CD4-positive, alpha-beta memory T cell (primary cell): ENCODE results near the gene EFHD2. TPM values are rescaled to one million over a fixed set of nuclear protein-coding genes. Genes with fewer than 3 reads are reported as not detected.
"Not testable (repeated sequence)": the region's sequence is repeated elsewhere in the genome, so short reads cannot be mapped to it uniquely, and the experiment has no call there.

ENCODE experiments used
- CTCF ChIA-PET: fragments of 350-600 bp; sonication (Branson Sonifier 250); formaldehyde crosslinking; loops from one replicate; lab custom pipeline; 2021; ENCODE audit warnings: inconsistent platforms; ENCODE audit not compliant: partially characterized antibody; lab: Charles Lee
- POLR2A ChIA-PET: fragments of 350-600 bp; sonication (Branson Sonifier 250); formaldehyde crosslinking; loops from one replicate; lab custom pipeline; 2021; ENCODE audit not compliant: partially characterized antibody; lab: Charles Lee
- DNase-seq, 5 donors: peaks; one replicate each; pipeline versions ENCODE4 v3.0.0 to v3.0.0-alpha.2; 2020 to 2022; ENCODE audit warnings: mixed read lengths in 1 of 5
- H3K27ac ChIP-seq: one replicate; pipeline ENCODE4 v1.7.0; 2013; ENCODE audit warnings: low read depth, low read length
- H3K27me3 ChIP-seq: 2 replicates; pipeline ENCODE4 v1.7.0; 2013; ENCODE audit warnings: mild to moderate bottlenecking, low read length, moderate library complexity; ENCODE audit not compliant: insufficient read depth
- H3K36me3 ChIP-seq: 2 replicates; pipeline ENCODE4 v1.7.0; 2013; ENCODE audit warnings: mild to moderate bottlenecking, low read length, moderate library complexity; ENCODE audit not compliant: insufficient read depth
- H3K4me1 ChIP-seq: 2 replicates; pipeline ENCODE4 v1.7.0; 2013; ENCODE audit warnings: mild to moderate bottlenecking, low read length, moderate library complexity; ENCODE audit not compliant: insufficient read depth
- H3K4me3 ChIP-seq, 2 donors: one replicate each; pipeline ENCODE4 v1.7.0; 2013; ENCODE audit warnings: low read length in 2 of 2, mild to moderate bottlenecking in 1 of 2
- H3K9me3 ChIP-seq, 2 donors: one replicate each; pipeline ENCODE4 v1.7.0; 2013; ENCODE audit warnings: low read length in 2 of 2, control low read depth in 1 of 2; ENCODE audit not compliant: control insufficient read depth in 1 of 2
- H3K27ac Mint-ChIP-seq, 7 donors: one replicate each; pipeline ENCODE4 v1.8.0; 2020 to 2021; ENCODE audit warnings: mixed read lengths in 7 of 7, mild to moderate bottlenecking in 6 of 7, inconsistent platforms in 3 of 7, moderate library complexity in 3 of 7
- H3K27me3 Mint-ChIP-seq, 2 donors: one replicate each; pipeline ENCODE4 v1.8.0; 2020 to 2021; ENCODE audit warnings: mixed read lengths in 2 of 2
- H3K36me3 Mint-ChIP-seq, 2 donors: one replicate each; pipeline ENCODE4 v1.8.0; 2020 to 2021; ENCODE audit warnings: mixed read lengths in 2 of 2, inconsistent platforms in 1 of 2, mild to moderate bottlenecking in 1 of 2
- H3K4me1 Mint-ChIP-seq, 4 donors: one replicate each; pipeline ENCODE4 v1.8.0; 2020 to 2021; ENCODE audit warnings: mixed read lengths in 4 of 4, mild to moderate bottlenecking in 1 of 4
- H3K4me3 Mint-ChIP-seq, 8 donors: one replicate each; pipeline ENCODE4 v1.8.0; 2020 to 2021; ENCODE audit warnings: mixed read lengths in 8 of 8, mild to moderate bottlenecking in 7 of 8, moderate library complexity in 6 of 8, inconsistent platforms in 3 of 8
- H3K9me3 Mint-ChIP-seq, 8 donors: one replicate each; pipeline ENCODE4 v1.8.0; 2020 to 2021; ENCODE audit warnings: mixed read lengths in 8 of 8, mild to moderate bottlenecking in 5 of 8, inconsistent platforms in 3 of 8, moderate library complexity in 1 of 8
- intact Hi-C: fragments of 100-400 bp; cut with micrococcal nuclease; formaldehyde crosslinking; loops from one replicate; pipeline ENCODE4 v1.15.1; 2023
- polyA plus RNA-seq, 2 donors: library from polyadenylated mRNA; unstranded; fragments of 300-500 nt; fragmentation: Illumina TruSeq; gene quantifications; one replicate each; pipeline ENCODE4 v1.2.3, GENCODE V29; 2021
- total RNA-seq, 2 experiments: library from RNA; stranded (reverse); gene quantifications; one replicate each; pipeline ENCODE4 v1.2.3, GENCODE V29; 2021

EFHD2 gene
- total and polyA plus RNA-seq, 4 experiments from 2014 or later, result 46.4 to 66.7 (median 54.4) TPM

DNA sequence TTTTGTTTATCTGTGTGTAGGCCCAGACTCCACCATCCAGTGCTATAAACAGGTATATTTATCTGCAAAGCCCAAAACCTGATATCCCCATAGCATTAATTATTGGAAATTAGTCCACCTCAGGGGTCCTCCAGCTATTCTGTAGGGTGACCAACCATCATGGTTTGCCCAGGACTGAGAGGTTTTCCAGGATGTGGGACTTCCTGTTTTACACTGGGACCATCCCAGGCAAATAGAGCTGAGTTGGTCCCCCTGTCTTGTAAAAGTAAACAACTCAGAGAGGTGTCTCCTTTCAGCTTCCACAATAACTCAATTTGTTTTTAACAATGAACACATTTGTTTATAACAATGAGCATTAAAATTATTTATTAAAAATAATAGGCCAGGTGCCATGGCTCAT is 58.5 kb downstream of the EFHD2 start:
- intact Hi-C loops, result no loop called here
- no peak overlapping the region for H3K4me3 Mint-ChIP-seq
- H3K36me3 Mint-ChIP-seq, result no peaks in the 10 kb centered on the region
- CTCF ChIA-PET, result no interaction called here
- DNase-seq, result no peak
- no peaks in the 10 kb centered on the region for H3K4me1 Mint-ChIP-seq
- Histone ChIP-seq H3K9me3 (no peaks in the 10 kb centered on the region), H3K4me1 (no peaks in the 10 kb centered on the region), H3K36me3 (no peaks in the 10 kb centered on the region), H3K4me3 (no peak overlapping the region), H3K27me3 (no peaks in the 10 kb centered on the region), H3K27ac (no peak overlapping the region)
- H3K27me3 Mint-ChIP-seq, result peaks cover 7 to 11% of the 10 kb centered on the region in 2 donors
- POLR2A ChIA-PET, result no interaction called here
- no peak overlapping the region for H3K27ac Mint-ChIP-seq
- peaks cover 0 to 4% (median 0%) of the 10 kb centered on the region in 8 donors for H3K9me3 Mint-ChIP-seq

DNA sequence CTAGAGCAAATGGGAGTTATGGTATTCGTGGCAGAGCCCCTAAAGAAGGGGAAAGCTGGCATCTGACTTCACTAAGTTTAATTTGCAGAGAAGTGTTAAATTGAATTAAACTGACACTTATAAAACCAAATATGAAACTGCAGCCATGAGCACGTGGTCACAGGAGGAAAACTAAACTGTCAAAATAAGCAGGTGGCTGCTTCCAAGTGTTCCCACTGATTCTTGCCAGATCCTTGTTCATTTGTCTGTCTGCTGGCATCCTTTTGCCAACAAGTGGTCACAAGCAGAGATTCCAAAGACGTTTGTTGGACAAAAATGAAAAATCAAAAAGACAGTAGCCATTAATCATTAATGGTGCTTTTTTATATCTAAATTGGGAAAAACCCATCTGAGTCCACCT is 59.7 kb downstream of the EFHD2 start:
- H3K4me3 ChIP-seq, result no peak overlapping the region
- intact Hi-C loops, result no loop called here
- no peak for DNase-seq
- POLR2A ChIA-PET, result no interaction called here
- H3K27ac Mint-ChIP-seq, result no peak overlapping the region
- CTCF ChIA-PET, result no interaction called here
- H3K9me3 Mint-ChIP-seq, result peaks cover 0 to 4% (median 0%) of the 10 kb centered on the region in 8 donors
- no peak overlapping the region for H3K27ac ChIP-seq
- no peak overlapping the region for H3K4me3 Mint-ChIP-seq
- peaks cover 7% of the 10 kb centered on the region in 2 donors for H3K27me3 Mint-ChIP-seq
- H3K9me3 ChIP-seq, result no peaks in the 10 kb centered on the region
- no peaks in the 10 kb centered on the region for H3K36me3 Mint-ChIP-seq
- no peaks in the 10 kb centered on the region for H3K27me3 ChIP-seq
- H3K4me1 Mint-ChIP-seq, result no peaks in the 10 kb centered on the region
- no peaks in the 10 kb centered on the region for H3K4me1 ChIP-seq
- H3K36me3 ChIP-seq, result no peaks in the 10 kb centered on the region

DNA sequence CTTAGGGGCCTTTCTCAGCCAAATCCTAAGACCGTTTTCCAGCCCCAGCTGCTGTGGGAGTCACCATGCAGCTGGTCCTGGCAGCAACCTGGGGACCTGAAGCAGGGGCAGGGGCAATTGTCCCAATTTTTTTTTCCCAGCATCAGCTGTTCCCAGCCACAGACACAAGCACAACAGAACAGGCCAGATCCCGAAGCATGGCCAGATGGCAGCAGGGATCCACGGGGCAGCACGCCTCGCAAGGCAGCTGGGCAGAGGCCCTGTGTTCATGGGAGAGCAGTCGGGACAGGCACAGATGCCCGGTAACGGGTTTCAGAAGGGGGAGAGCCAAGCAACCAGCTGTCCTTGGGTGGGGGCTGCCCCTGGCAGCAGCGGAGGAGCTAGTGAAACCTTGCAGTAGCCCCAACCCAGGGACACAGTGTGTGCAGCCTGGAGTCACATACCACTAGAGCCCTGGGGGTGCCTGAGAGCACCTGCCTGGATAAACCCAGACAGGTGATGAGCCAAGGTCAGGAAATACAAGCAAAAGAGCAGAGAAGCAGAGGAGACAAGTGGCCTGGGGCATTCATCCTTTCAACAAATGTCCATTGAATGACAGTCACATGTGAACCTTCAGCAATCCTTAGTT is 60.2 kb downstream of the EFHD2 start:
- DNase-seq, H3K4me3 ChIP-seq, H3K4me3 Mint-ChIP-seq, H3K36me3 Mint-ChIP-seq, POLR2A ChIA-PET, H3K9me3 Mint-ChIP-seq, H3K27me3 ChIP-seq, H3K36me3 ChIP-seq, CTCF ChIA-PET, intact Hi-C loops, H3K4me1 Mint-ChIP-seq, H3K27me3 Mint-ChIP-seq, H3K4me1 ChIP-seq, H3K9me3 ChIP-seq, H3K27ac Mint-ChIP-seq, H3K27ac ChIP-seq: not testable (repeated sequence)

DNA sequence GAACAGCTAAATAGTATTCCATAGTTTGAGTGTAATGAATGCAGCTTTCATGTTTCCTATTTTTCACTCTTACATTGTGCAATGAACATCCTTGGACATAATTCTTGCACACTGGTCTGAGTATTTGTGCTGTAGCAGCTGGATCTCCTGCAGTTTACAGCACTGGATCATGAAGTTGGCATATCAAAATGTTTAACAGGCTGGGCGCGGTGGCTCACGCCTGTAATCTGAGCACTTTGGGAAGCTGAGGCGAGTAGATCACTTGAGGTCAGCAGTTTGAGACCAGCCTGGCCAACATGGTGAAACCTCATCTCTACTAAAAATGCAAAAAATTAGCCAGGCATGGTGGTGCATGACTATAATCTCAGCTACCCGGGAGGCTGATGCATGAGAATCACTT is 61.4 kb downstream of the EFHD2 start:
- H3K27ac Mint-ChIP-seq, H3K4me3 Mint-ChIP-seq, H3K27me3 Mint-ChIP-seq, H3K4me1 Mint-ChIP-seq, H3K4me3 ChIP-seq, H3K36me3 ChIP-seq, intact Hi-C loops, POLR2A ChIA-PET, H3K36me3 Mint-ChIP-seq, CTCF ChIA-PET, H3K27ac ChIP-seq, H3K9me3 ChIP-seq, H3K4me1 ChIP-seq, DNase-seq, H3K27me3 ChIP-seq, H3K9me3 Mint-ChIP-seq: not testable (repeated sequence)

DNA sequence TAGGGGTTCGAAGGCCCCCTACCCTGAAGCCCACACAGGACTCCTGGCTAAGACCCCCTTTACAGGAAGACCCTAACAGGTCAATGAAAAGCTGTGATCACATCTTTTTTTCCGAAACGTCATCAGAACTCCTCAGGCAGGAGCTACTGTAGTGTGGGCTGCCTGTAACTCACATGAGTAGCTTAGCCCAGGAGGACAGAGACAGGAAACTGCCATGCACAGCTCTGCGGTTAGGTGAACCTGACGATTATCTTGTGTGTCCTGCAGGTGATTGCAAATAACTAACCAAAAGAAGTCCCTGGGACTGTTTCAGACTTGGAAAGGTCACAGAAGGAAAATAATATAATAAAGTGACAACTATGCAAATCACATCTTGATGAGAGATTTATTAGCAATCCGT is 62.0 kb downstream of the EFHD2 start:
- H3K27me3 ChIP-seq, POLR2A ChIA-PET, H3K4me3 Mint-ChIP-seq, DNase-seq, H3K9me3 ChIP-seq, H3K9me3 Mint-ChIP-seq, intact Hi-C loops, H3K4me1 Mint-ChIP-seq, H3K27ac ChIP-seq, CTCF ChIA-PET, H3K4me1 ChIP-seq, H3K36me3 Mint-ChIP-seq, H3K4me3 ChIP-seq, H3K36me3 ChIP-seq, H3K27me3 Mint-ChIP-seq, H3K27ac Mint-ChIP-seq: not testable (repeated sequence)

DNA sequence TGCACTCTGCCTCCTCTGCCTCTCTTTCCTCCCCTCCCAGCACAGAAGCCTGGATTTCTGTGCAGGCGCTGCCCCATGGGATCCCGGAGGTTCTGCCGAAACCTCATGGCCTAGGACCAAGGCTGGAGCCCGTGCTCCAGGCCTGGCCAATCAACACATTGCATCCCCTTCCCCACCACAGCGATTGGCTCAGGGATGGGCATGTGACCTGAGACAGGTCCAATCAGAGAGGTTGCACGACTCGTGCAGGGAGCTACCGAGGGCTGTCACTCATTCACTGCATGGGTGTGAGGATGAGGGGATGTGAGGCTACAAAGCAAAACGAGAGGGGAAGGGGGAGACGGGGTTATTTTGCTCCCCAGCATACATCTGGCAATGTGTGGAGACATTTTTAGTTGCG is 62.9 kb downstream of the EFHD2 start:
- POLR2A ChIA-PET, result no interaction called here
- Histone ChIP-seq H3K4me3 (no peak overlapping the region), H3K36me3 (no peaks in the 10 kb centered on the region), H3K4me1 (no peaks in the 10 kb centered on the region), H3K27me3 (no peaks in the 10 kb centered on the region), H3K27ac (no peak overlapping the region), H3K9me3 (no peaks in the 10 kb centered on the region)
- Mint-ChIP-seq H3K27ac (no peak overlapping the region), H3K36me3 (no peaks in the 10 kb centered on the region), H3K9me3 (peaks cover 0 to 4% (median 0%) of the 10 kb centered on the region in 8 donors), H3K27me3 (peaks cover 0 to 4% of the 10 kb centered on the region in 2 donors), H3K4me3 (no peak overlapping the region), H3K4me1 (no peaks in the 10 kb centered on the region)
- intact Hi-C loops, result no loop called here
- DNase-seq, result no peak
- CTCF ChIA-PET, result no interaction called here

DNA sequence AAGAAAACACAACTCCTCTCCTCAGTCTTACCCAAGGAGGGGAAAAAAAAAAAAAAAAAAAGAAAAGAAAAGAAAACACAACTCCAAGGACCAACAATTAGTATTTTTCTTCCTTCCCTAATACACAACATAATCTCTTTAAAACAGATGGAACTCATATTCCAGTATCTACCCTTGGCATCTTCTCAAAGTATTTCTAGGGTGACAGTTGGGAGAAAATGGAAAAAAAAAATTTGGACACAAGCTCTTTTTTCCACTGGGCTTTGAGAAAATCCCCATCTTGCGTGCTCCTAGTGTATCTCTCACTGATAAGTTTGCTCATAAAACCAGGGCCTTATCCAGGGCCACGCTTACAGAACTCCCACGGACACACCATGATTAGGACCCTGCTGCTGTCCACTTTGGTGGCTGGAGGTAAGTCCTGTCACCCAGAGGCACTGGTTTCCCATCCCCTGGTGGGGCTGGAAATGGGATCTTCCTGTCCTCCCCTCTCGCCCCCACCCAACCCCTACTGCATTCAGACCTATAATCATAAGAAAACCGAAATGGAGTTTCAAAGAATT is 66.1 kb downstream of the EFHD2 start, which contains the start of gene CELA2B:
CELA2B (plus strand) TSS at position 353 of the 563 bp plus-strand sequence; CDS start at position 375, 22 bp downstream.
- no peaks in the 10 kb centered on the region for H3K36me3 ChIP-seq
- no peaks in the 10 kb centered on the region for H3K36me3 Mint-ChIP-seq
- H3K9me3 Mint-ChIP-seq, result no peaks in the 10 kb centered on the region
- no peak within 1 kb of the TSS for H3K4me3 Mint-ChIP-seq
- H3K27ac Mint-ChIP-seq, result no peak within 1 kb of the TSS
- intact Hi-C loops, result no loop called here
- POLR2A ChIA-PET, result no interaction called here
- no peaks in the 10 kb centered on the region for H3K4me1 Mint-ChIP-seq
- no peaks in the 10 kb centered on the region for H3K27me3 ChIP-seq
- CTCF ChIA-PET, result no interaction called here
- no peak within 1 kb of the TSS for H3K27ac ChIP-seq
- H3K4me3 ChIP-seq, result no peak within 1 kb of the TSS
- H3K9me3 ChIP-seq, result no peaks in the 10 kb centered on the region
- H3K4me1 ChIP-seq, result no peaks in the 10 kb centered on the region
- DNase-seq, result no peak
- no peaks in the 10 kb centered on the region for H3K27me3 Mint-ChIP-seq
